AG04449 (cell line): ENCODE results near the gene IWS1.
"Not testable (repeated sequence)": the region's sequence is repeated elsewhere in the genome, so short reads cannot be mapped to it uniquely, and the experiment has no call there.

Experiments used
- CTCF ChIA-PET: fragments of 350-600 bp; formaldehyde crosslinking; extraction: SDS; loops from one replicate; lab custom pipeline; 2021; ENCODE audit warnings: antibody characterized with exemption; lab: Yijun Ruan, JAX
- POLR2A ChIA-PET: fragments of 400-600, 350-600 bp; formaldehyde crosslinking; extraction: SDS; loops from one replicate; lab custom pipeline; 2020; ENCODE audit warnings: antibody characterized with exemption, inconsistent platforms; lab: Yijun Ruan, JAX
- DNase-seq: peaks from one replicate; pipeline ENCODE4 v3.0.0-alpha.2; 2010; ENCODE audit warnings: low read depth, low spot score
- H3K4me3 ChIP-seq: 2 replicates; pipeline ENCODE4 v1.5.1; 2011; ENCODE audit warnings: low read depth, mild to moderate bottlenecking, control low read depth, low read length
- CTCF ChIP-seq: IDR thresholded peaks from one replicate; pipeline ENCODE4 v1.5.1; 2011; ENCODE audit warnings: mild to moderate bottlenecking, moderate library complexity, low read length, control low read depth, inconsistent platforms; ENCODE audit not compliant: insufficient read depth; ENCODE audit errors: missing control alignments

The IWS1 gene

GRCh38 chr2:127552846-127553245 is 26.6 kb upstream of the IWS1 start:
- no peak for TF ChIP-seq CTCF
- DNase-seq: no peak
- no peak overlapping the region for H3K4me3 ChIP-seq
- CTCF ChIA-PET: no interaction called here
- POLR2A ChIA-PET: no interaction called here

- POLR2A ChIA-PET: no interaction called here
Measured at GRCh38 chr2:127552336-127552735, 26.0 kb upstream of the IWS1 start.

GRCh38 chr2:127551221-127551930 is 25.1 kb upstream of the IWS1 start:
- no peak overlapping the region for H3K4me3 ChIP-seq
- DNase-seq: no peak
- CTCF ChIA-PET: no interaction called here
- POLR2A ChIA-PET: no interaction called here
- TF ChIP-seq CTCF: no peak

More at GRCh38 chr2:127552336-127552735, 26.0 kb upstream of the IWS1 start:
- no peak for DNase-seq
- no peak overlapping the region for H3K4me3 ChIP-seq
- no peak for TF ChIP-seq CTCF
- CTCF ChIA-PET: no interaction called here

- no peak for TF ChIP-seq CTCF
- ChIA-PET CTCF (no interaction called here), POLR2A (interaction anchor here (0.6 kb wide), 1 partner anchor 28 kb away, joined by 3 read pairs; no protein-coding TSS in a partner anchor)
- H3K4me3 ChIP-seq: no peak overlapping the region
- DNase-seq: no peak
Measured at GRCh38 chr2:127546797-127547196, 20.5 kb upstream of the IWS1 start.

GRCh38 chr2:127545796-127546195 is 19.5 kb upstream of the IWS1 start:
- ChIA-PET CTCF (no interaction called here), POLR2A (no interaction called here)
- H3K4me3 ChIP-seq: no peak overlapping the region
- TF ChIP-seq CTCF: no peak
- DNase-seq: no peak

GRCh38 chr2:127545189-127545588 is 18.9 kb upstream of the IWS1 start:
- no peak for TF ChIP-seq CTCF
- no peak overlapping the region for H3K4me3 ChIP-seq
- ChIA-PET CTCF (no interaction called here), POLR2A (no interaction called here)
- no peak for DNase-seq

- CTCF ChIA-PET, H3K4me3 ChIP-seq, POLR2A ChIA-PET, DNase-seq: not testable (repeated sequence)
Measured at GRCh38 chr2:127543013-127543501, 16.8 kb upstream of the IWS1 start.
